ENCODE results near the gene ALAS1.

ALAS1 gene

GRCh38 chr3:52198643-52199608 lies 966 bp downstream of the ALAS1 start:
- DNase-seq (ENCODE audit: low spot score), result peak; percentile 36

GRCh38 chr3:52200981-52201679 lies 3.2 kb downstream of the ALAS1 start:
- DNase-seq (ENCODE audit: low spot score), result no peak

GRCh38 chr3:52202384-52203077 lies 4.6 kb downstream of the ALAS1 start:
- no peak for DNase-seq (ENCODE audit: low spot score)

DNA sequence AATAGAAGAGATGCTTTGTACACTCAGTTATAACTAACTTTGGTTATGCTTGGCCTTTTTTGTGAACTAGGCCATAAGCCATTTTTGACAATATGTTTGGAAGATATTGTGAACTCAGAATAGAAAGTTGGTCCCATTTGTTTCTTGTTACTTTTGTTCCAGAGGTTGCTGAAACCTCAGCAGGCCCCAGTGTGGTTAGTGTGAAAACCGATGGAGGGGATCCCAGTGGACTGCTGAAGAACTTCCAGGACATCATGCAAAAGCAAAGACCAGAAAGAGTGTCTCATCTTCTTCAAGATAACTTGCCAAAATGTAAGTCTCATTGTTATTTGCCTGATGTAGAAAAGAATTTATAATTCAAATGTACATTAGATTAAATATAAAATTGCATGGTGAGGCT lies 5.7 kb downstream of the ALAS1 start:
- DNase-seq (ENCODE audit: low spot score), result no peak

- no peak for DNase-seq (ENCODE audit: low spot score)
Observed at GRCh38 chr3:52204337-52205073, 6.5 kb downstream of the ALAS1 start.

DNA sequence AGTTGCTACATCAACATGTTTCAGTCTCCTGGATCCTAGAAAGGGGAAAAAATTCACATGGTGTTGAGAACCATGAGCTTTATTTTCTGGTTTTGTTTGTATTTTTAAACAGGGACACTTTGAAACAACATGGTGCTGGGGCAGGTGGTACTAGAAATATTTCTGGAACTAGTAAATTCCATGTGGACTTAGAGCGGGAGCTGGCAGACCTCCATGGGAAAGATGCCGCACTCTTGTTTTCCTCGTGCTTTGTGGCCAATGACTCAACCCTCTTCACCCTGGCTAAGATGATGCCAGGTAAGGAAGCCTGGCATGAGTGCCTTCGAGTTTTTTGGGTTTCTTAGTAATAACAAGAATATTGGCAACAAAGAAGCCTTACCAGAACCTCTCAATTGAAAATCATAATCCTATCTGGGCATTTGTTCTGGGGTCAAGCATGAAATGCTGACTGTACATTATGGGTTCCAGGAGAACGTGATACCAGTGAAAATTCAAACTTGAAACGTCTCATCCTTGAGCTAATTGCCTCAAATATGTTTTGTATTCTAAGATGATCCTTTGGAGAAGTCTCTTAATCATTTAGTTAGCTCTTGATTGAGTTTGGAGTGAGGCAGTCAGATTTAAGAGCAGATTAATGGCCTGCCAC lies 7.9 kb downstream of the ALAS1 start:
- DNase-seq (ENCODE audit: low spot score), result no peak

DNA sequence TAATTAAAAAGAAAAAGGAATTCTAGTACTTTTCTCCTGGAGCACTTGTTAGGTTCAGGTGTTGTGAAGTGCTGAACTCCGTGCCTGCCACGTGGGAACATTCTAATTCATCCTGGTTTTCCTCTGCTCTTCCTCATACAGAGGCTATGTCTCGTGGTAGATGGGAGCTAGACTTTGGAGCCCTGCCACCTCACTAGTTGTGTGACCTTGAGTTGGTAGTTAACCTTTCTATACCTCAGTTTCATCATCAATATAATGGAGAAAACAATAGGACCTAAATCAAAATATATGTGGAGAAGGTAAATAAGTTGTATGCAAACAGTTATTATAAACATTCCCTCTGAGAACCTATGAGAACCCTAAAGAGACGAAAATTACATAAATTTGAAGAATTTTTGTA lies 10.6 kb downstream of the ALAS1 start:
- no peak for DNase-seq (ENCODE audit: low spot score)

GRCh38 chr3:52210037-52210436 lies 12.1 kb downstream of the ALAS1 start:
- DNase-seq (ENCODE audit: low spot score), result no peak

- no peak for DNase-seq (ENCODE audit: low spot score)
Observed at GRCh38 chr3:52210550-52211046, 12.6 kb downstream of the ALAS1 start.

DNA sequence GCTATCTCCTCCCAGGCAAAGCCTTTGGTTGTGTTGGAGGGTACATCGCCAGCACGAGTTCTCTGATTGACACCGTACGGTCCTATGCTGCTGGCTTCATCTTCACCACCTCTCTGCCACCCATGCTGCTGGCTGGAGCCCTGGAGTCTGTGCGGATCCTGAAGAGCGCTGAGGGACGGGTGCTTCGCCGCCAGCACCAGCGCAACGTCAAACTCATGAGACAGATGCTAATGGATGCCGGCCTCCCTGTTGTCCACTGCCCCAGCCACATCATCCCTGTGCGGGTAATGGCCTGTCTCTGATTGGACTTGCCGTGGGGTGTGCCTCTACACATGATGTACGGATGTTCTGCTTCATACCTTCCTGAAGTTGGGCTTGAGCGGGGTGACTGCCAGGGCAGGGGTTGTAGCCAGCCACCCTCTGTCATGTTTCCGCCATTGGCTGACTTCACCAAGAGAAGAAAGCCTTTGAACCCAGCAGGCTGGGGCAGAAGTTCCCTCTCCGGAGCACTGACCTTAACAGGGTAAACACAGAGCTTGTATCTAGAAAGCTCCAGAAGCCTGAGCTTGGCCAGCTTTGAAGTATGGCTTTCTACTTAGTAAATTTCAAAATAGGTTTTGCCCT lies 13.4 kb downstream of the ALAS1 start:
- DNase-seq (ENCODE audit: low spot score), result no peak

DNA sequence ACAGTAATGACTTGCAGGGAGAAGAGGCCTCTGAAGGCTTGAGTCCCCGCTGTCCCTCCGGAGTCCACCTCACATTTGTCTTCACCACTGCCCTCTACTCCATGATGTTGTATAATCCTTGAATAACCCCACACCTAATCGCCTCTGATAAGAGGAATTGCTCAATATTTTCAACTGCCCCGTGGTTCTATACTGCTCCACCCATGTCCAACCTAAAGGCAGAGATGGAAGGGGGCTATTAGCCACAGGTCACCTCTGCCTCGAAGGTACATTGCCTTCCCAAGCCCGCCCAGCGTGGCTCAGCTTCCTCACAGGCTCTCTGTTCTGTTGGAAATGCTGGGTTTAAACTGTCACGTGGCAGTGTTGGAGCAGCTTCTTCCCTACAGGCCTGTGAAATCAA lies 15.0 kb downstream of the ALAS1 start:
- DNase-seq (ENCODE audit: low spot score), result no peak

DNA sequence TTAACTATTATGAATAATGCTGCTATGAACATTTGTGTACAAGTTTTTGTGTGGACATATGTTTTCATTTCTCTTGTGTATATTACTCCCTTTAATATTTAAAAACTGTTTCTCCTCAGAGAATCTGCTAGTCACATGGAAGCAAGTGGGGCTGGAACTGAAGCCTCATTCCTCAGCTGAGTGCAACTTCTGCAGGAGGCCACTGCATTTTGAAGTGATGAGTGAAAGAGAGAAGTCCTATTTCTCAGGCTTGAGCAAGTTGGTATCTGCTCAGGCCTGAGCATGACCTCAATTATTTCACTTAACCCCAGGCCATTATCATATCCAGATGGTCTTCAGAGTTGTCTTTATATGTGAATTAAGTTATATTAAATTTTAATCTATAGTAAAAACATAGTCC lies 15.9 kb downstream of the ALAS1 start:
- no peak for DNase-seq (ENCODE audit: low spot score)

GRCh38 chr3:52215351-52215750 lies 17.4 kb downstream of the ALAS1 start:
- no peak for DNase-seq (ENCODE audit: low spot score)

GRCh38 chr3:52216585-52217408 lies 18.8 kb downstream of the ALAS1 start:
- DNase-seq (ENCODE audit: low spot score), result peak; percentile 73

- no peak for DNase-seq (ENCODE audit: low spot score)
Observed at GRCh38 chr3:52217409-52217805, 19.4 kb downstream of the ALAS1 start.

GRCh38 chr3:52218026-52218425 lies 20.1 kb downstream of the ALAS1 start:
- no peak for DNase-seq (ENCODE audit: low spot score)

DNA sequence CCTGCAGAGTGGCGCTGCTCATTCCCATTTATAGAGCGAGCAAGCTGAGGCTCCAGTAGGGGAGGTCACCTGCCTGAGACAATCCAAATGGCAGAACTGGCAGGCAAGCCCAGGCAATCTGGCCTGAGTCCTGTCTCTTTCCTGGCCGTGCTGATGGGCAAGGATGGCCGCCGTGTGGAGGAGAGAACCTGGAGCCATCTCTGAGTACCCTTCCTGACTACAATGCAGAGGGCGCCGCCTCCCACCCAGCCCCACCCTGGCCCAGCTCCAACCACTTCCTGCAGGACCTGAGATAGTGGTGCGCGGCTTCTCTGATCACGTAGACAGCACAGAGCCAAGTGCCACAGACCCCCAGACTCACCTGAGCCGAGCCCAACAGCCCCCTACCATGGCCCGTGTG lies 20.5 kb downstream of the ALAS1 start:
- no peak for DNase-seq (ENCODE audit: low spot score)

DNA sequence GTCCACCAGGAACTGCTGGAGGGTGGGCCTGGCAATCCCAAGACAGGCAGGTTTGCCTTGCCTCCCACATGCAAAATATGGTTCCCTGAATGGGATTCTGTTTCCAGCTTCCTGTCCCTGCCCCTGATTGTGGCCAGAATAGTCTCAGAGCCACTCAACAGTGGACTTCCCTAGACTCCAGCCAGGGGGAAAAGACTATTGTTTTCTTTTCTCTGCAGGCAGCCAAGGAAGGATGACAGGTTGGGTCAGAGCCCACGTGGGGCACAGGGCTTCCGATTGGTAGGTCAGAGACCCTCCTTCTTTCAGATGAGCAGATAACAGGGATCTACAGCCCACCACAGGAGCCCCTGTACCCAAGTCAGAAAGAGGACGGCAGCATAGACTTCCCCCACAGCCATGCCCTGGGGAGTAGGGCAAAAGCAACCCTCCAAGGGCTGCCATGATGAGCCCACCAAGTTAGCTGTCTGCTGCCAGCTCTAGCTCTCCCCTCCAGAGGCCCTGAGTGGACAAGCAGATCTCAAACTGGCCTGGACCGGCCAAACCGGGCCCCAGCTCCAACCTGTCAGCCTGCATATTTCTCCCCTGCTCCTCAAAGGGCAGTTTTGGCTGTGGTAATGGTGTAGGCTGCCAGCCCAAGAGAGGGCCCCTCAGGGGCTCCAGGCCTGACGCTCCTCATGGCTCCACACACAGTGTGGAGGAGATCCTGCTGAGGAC lies 21.1 kb downstream of the ALAS1 start:
- no peak for DNase-seq (ENCODE audit: low spot score)

GRCh38 chr3:52220380-52221026 lies 22.5 kb downstream of the ALAS1 start:
- DNase-seq (ENCODE audit: low spot score), result peak; percentile 79

All from hematopoietic multipotent progenitor cell treated with erythropoietin and hydrocortisone succinate and interleukin-3 and kit ligand, for 17 days (in vitro differentiated cells).